Measurements from ENCODE around the gene MYRIP. TPM values are rescaled to one million over a fixed set of nuclear protein-coding genes. Genes with fewer than 3 reads are reported as not detected.
A peak's percentile ranks its signal among the peaks of the same experiment; 100 is the strongest.

MYRIP gene
- total RNA-seq, 1 experiment from 2014 or later = not detected

DNA sequence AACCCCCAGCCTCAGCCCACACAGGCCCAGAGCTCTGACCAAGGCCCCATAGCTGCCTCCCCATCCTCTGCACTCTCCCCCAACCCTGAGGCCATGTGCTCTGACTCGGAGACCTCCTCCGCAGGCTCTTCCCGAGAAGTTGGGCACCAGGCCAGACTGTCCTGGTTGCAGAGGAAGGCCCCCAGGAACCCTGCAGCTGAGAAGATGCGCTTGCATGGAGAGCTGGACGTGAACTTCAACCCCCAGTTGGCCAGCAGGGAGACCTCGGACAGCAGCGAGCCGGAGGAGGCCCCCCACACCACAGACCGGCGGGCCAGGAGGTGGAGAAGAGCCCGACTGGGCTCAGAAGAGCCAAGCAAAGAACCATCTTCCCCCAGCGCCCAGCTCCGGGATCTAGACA lies 380.6 kb downstream of the MYRIP start:
- no peak for DNase-seq (ENCODE audit: low spot score)
- in situ Hi-C loops (cut with HindIII; ENCODE audit: low sequenced_read_pairs) = no loop called here

DNA sequence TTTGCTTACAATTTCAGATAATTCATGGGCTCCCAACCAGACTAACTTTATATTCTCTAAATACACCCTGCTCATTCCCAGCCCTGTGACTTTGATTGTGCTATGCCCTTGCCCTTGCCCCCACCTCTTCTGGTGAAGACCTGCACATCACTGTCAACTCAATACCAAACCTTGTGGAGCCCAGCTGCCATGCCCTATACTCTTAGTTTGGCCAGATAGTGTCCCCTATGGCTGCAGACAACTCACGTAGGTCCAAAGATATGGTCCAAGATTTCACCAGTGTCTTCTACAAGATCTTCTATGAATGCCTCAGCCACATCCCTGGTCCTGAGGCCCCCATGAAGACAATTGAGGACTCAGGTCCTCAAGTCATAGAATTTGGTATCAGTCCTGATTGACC lies 381.8 kb downstream of the MYRIP start:
- DNase-seq (ENCODE audit: low spot score) = no peak
- in situ Hi-C loops (cut with HindIII; ENCODE audit: low sequenced_read_pairs) = no loop called here

DNA sequence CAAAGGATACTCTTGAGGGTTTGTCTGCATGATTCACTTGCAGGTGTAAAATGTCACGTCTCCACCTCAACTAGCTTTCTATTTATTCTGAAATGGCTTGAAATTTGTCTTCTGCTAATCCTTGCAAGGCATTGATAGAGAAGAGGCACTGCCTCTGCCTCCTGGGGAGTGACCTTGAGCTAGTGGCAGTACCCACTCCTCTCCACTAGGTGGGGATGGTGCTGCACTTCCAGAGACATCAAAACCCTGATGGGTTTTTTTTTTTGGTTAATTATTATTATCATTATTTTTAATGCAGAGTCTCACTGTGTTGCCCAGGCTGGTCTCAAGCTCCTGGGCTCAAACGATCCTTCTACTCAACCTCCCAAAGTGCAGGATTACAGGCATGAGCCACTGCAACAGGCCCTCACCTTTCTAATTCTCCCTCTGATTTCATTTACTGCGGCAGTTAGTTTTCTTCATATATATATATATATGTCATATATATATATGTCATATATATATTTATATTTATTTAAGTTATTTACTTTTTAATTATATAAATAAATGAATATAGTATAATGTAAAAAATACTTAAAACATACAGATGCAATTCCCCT lies 382.5 kb downstream of the MYRIP start:
- peak; percentile 75 for DNase-seq (ENCODE audit: low spot score)
- in situ Hi-C loops (cut with HindIII; ENCODE audit: low sequenced_read_pairs) = no loop called here

- in situ Hi-C loops (cut with HindIII; ENCODE audit: low sequenced_read_pairs) = no loop called here
- no peak for DNase-seq (ENCODE audit: low spot score)
These were observed 383.2 kb downstream of the MYRIP start for GRCh38 chr3:40192628-40193027.

DNA sequence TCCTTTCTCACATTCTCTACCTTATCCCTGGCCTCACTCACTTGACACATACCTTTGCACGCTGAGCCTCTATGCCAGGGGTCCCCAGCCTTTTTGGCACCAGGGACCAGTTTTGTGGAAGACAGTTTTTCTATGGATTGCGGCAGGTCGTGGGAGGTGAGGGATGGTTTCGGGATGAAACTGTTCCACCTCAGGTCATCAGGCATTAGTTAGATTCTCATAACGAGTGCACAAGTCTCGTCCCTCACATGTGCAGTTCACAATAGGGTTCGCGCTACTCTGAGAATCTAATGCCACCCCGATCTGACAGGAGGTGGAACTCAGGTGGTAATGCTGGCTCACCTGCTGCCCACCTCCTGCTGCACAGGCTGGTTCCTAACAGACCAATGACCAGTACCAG lies 387.6 kb downstream of the MYRIP start:
- in situ Hi-C loops (cut with HindIII; ENCODE audit: low sequenced_read_pairs) = no loop called here
- DNase-seq (ENCODE audit: low spot score) = no peak

DNA sequence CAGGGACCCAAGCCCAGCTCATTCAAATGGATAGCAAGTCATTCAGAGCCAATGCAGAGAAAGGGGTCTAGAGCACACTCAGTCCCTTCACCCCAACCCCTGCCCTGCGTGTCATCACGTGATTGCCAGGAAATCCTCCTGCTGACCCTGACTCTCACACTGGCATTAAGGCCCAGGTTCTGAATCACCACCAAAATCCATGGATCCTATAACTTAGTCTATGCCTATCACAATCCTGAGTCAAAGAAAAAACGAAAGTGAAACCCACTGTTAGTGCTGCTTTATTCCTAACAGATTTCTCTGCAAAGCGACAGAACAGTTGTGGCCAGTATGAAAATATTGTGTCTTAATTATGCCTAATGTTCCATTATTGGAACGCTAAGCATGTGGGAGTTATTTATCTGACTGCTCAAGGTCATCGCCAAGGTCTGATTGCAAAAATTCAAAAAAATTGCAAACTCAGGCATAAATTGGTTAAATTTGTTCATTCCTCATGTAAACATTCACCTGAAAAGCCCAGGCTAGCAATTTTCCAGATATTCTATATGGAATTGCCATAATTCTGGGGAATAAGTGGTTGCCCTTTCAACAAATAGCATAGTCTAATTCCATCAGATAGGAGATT lies 391.4 kb downstream of the MYRIP start:
- in situ Hi-C loops (cut with HindIII; ENCODE audit: low sequenced_read_pairs) = no loop called here
- DNase-seq (ENCODE audit: low spot score) = no peak

DNA sequence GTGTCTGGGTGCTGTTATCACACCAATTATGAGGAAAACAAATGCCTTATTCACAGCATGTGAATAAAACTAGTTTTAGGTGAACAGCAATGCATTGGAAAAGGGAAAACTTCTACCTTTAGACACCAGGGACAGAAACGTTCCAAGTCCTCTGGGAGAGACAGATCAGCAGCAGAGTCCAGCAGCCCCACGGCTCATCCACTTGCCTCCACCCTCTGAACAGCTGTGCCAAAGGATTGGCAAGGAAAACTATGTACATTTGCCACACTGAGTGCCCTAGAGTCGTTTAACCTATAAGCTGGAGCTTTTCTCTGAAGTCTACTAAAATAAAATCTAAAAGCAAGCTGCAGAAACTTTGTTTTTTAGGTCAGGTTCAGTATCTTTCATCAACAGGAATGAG lies 392.4 kb downstream of the MYRIP start:
- no peak for DNase-seq (ENCODE audit: low spot score)
- in situ Hi-C loops (cut with HindIII; ENCODE audit: low sequenced_read_pairs) = no loop called here

GRCh38 chr3:40206522-40206921 lies 397.1 kb downstream of the MYRIP start:
- in situ Hi-C loops (cut with HindIII; ENCODE audit: low sequenced_read_pairs) = no loop called here

GRCh38 chr3:40207796-40208195 lies 398.4 kb downstream of the MYRIP start:
- no peak for DNase-seq (ENCODE audit: low spot score)
- in situ Hi-C loops (cut with HindIII; ENCODE audit: low sequenced_read_pairs) = no loop called here

More at GRCh38 chr3:40206522-40206921, 397.1 kb downstream of the MYRIP start:
- DNase-seq (ENCODE audit: low spot score) = no peak

DNA sequence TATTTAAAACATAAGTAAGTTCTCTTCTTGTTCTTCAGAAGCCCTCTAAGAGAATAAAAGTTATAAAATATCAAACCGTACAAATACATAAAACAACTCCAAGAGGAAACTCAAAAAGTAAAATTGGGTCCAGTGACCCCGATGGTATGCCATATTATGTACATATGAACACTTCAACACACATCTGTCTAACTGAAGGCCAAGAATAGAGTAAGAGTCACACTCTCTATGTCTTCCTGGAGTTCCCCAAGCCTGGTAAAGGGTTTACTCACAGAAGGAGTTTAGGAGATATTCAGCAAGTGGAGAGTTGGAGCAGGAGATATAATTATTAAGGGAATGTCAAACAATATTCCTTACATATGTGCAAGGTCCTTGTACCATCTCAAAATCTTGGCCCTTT lies 398.8 kb downstream of the MYRIP start:
- DNase-seq (ENCODE audit: low spot score) = no peak

DNA sequence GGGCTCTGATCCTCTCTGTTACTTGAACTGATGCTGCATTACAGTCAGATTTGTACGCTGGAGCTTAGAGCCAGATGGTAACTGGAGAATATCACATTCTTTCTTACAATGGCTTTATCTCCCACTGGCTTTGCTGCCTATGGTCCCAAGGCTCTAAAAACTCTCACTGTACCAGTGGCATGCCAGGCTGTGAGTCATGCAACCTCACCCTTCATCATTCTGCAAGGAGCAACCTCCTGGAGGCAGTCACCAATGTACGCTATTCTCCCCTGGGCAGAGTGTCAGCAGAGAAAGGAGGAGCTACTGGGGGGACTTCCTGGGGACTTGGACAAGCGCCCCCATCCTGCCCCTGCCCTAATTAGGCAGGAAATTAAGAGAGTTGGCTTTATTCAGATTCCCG lies 402.2 kb downstream of the MYRIP start:
- DNase-seq (ENCODE audit: low spot score) = no peak
- in situ Hi-C loops (cut with HindIII; ENCODE audit: low sequenced_read_pairs) = no loop called here

More for the DNA sequence above, 398.8 kb downstream of the MYRIP start:
- in situ Hi-C loops (cut with HindIII; ENCODE audit: low sequenced_read_pairs) = no loop called here

DNA sequence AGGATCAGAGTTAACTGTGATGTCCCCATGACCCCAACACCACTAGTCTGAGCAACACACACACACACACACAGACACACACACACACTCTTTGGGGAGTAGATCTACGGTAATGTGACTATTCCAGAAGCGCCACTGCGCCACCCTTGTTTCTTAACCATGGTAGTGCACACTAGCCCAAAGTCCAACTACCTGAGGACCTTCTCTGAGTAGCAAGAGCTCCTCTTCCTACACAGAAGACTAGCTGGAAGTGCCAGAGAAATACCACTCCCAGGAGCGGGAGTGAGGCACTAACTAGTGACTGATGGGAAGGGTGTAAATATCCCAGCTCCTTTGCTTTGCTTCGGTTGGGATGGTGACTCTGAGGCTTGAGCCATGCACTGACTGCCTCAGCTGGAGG lies 404.1 kb downstream of the MYRIP start:
- DNase-seq (ENCODE audit: low spot score) = no peak
- in situ Hi-C loops (cut with HindIII; ENCODE audit: low sequenced_read_pairs) = no loop called here

- DNase-seq (ENCODE audit: low spot score) = no peak
- in situ Hi-C loops (cut with HindIII; ENCODE audit: low sequenced_read_pairs) = no loop called here
These were observed 405.6 kb downstream of the MYRIP start for GRCh38 chr3:40215015-40215414.

DNA sequence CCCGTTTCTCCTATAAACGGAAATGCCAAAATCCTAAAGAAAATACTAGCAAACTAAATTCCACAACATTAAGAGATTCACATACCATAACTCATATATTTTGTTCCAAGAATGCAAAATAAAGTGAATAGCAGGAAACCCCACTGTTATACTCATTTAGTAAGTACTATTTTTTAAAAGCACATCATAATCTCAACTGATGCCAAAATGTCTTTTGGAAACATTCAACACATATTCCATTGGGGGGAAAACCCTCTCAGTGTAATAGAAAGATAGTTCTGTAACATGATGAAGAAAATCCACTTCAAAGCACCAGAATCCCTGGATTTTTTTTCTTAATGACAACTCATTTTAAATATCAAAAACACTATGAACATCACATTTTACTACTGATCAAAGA lies 407.1 kb downstream of the MYRIP start:
- in situ Hi-C loops (cut with HindIII; ENCODE audit: low sequenced_read_pairs) = no loop called here
- DNase-seq (ENCODE audit: low spot score) = no peak

DNA sequence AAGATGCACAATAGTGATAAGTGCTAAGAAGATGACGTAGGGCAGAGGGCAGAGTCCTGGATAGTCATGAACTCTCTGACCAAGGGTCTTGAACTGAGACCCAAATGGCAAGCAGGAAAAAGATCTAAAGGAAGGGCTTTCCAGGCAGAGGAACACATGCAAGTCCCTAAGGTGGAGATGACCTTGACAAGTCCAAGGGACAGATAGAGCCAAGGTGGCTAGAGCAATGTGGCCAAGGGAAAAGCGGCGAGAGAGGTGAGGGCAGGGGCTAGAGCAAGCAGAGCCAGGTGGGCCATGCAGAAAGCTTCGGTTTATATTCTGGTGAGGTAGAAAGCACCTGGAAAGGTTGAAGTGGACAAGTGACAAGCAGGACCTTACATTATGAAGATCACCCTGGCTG lies 414.4 kb downstream of the MYRIP start:
- no peak for DNase-seq (ENCODE audit: low spot score)
- in situ Hi-C loops (cut with HindIII; ENCODE audit: low sequenced_read_pairs) = no loop called here

- no peak for DNase-seq (ENCODE audit: low spot score)
These were observed 415.5 kb downstream of the MYRIP start for GRCh38 chr3:40224796-40225515.

DNA sequence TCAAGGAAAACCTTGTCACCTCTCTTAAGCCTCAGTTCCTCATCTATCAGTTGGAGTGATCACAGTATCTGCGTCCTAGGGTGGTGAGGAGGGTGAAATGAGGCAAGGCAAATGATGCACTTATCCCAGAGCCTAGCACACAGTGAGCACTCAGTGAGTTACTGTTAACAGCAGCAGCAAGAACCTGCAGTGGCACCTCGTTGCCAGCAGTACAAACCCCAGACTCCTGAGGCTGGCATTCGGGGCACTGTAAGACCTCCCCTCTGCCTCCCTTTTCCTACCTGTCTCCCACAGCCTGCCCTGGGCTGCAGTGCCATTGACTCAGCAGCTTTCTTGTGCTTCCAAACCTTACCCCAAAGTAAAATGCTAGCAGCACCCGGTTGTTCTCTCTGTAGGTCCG lies 417.2 kb downstream of the MYRIP start:
- in situ Hi-C loops (cut with HindIII; ENCODE audit: low sequenced_read_pairs) = no loop called here
- no peak for DNase-seq (ENCODE audit: low spot score)

More at GRCh38 chr3:40224796-40225515, 415.5 kb downstream of the MYRIP start:
- in situ Hi-C loops (cut with HindIII; ENCODE audit: low sequenced_read_pairs) = no loop called here

GRCh38 chr3:40228792-40229350 lies 419.5 kb downstream of the MYRIP start:
- in situ Hi-C loops (cut with HindIII; ENCODE audit: low sequenced_read_pairs) = no loop called here
- no peak for DNase-seq (ENCODE audit: low spot score)

GRCh38 chr3:40229386-40229785 lies 420.0 kb downstream of the MYRIP start:
- in situ Hi-C loops (cut with HindIII; ENCODE audit: low sequenced_read_pairs) = no loop called here
- DNase-seq (ENCODE audit: low spot score) = no peak

GRCh38 chr3:40229963-40230362 lies 420.6 kb downstream of the MYRIP start:
- no peak for DNase-seq (ENCODE audit: low spot score)
- in situ Hi-C loops (cut with HindIII; ENCODE audit: low sequenced_read_pairs) = no loop called here

Measured in G401 (cell line).